Suprapubic skin (tissue), 4 donors: ENCODE measurements around the gene TP53INP2. TPM values are rescaled to one million over a fixed set of nuclear protein-coding genes. Genes with fewer than 3 reads are reported as not detected.
"Not testable (repeated sequence)": the region's sequence is repeated elsewhere in the genome, so short reads cannot be mapped to it uniquely, and the experiment has no call there.

ENCODE experiments used
- DNase-seq, 2 donors: peaks; one replicate each; pipeline ENCODE4 v3.0.0-alpha.2; 2019; ENCODE audit warnings: low spot score in 2 of 2
- H3K27ac ChIP-seq: fragments of 200-600 bp; sonication (generic); one replicate; pipeline ENCODE4 v1.5.1; 2019
- H3K27me3 ChIP-seq: fragments of 200-600 bp; sonication (generic); one replicate; pipeline ENCODE4 v1.5.1; 2019
- H3K36me3 ChIP-seq: fragments of 200-600 bp; sonication (generic); one replicate; pipeline ENCODE4 v1.5.1; 2019
- H3K4me1 ChIP-seq: fragments of 200-600 bp; sonication (generic); one replicate; pipeline ENCODE4 v1.5.1; 2019
- H3K4me3 ChIP-seq: fragments of 200-600 bp; sonication (generic); one replicate; pipeline ENCODE4 v1.5.1; 2019; ENCODE audit warnings: mild to moderate bottlenecking
- H3K9me3 ChIP-seq: fragments of 200-600 bp; sonication (generic); one replicate; pipeline ENCODE4 v1.5.1; 2019
- EP300 ChIP-seq: sonication (generic); formaldehyde crosslinking; IDR thresholded peaks from one replicate; pipeline ENCODE4 v1.6.1; 2017; ENCODE audit warnings: antibody characterized with exemption
- POLR2A ChIP-seq, 2 donors: fragments of 450-650 bp; IDR thresholded peaks; one replicate each; pipeline ENCODE4 v1.6.1; 2017; ENCODE audit warnings: antibody characterized with exemption in 2 of 2, mild to moderate bottlenecking in 2 of 2, moderate library complexity in 2 of 2
- POLR2AphosphoS5 ChIP-seq, 3 donors: sonication (generic); formaldehyde crosslinking; IDR thresholded peaks; one replicate each; pipeline ENCODE4 v1.6.1; 2017; ENCODE audit warnings: antibody characterized with exemption in 3 of 3
- WGBS: methylation state at CpG from one replicate; pipeline ENCODE4 v1.1.5; 2018; 5-methylcytosine and 5-hydroxymethylcytosine counted together
- total RNA-seq, 4 donors: library from RNA; depleted of rRNA; stranded (reverse); fragments of >200 nt; gene quantifications; one replicate each; pipeline ENCODE4 v1.1.0, GENCODE V29; 2016
- TF ChIP-seq, protein P1 (sequence below), 2 donors: fragments of 200-600 bp in 1 of 2; fragments of 450-650 bp in 1 of 2; sonication (generic) in 1 of 2; IDR thresholded peaks; one replicate each; pipeline ENCODE4 v1.5.1; 2016 to 2019; ENCODE audit warnings: antibody characterized with exemption in 2 of 2, mild to moderate bottlenecking in 1 of 2, moderate library complexity in 1 of 2

Gene TP53INP2
- total RNA-seq, 4 donors from 2014 or later: 8.1 to 19.4 (median 10.7) TPM

DNA sequence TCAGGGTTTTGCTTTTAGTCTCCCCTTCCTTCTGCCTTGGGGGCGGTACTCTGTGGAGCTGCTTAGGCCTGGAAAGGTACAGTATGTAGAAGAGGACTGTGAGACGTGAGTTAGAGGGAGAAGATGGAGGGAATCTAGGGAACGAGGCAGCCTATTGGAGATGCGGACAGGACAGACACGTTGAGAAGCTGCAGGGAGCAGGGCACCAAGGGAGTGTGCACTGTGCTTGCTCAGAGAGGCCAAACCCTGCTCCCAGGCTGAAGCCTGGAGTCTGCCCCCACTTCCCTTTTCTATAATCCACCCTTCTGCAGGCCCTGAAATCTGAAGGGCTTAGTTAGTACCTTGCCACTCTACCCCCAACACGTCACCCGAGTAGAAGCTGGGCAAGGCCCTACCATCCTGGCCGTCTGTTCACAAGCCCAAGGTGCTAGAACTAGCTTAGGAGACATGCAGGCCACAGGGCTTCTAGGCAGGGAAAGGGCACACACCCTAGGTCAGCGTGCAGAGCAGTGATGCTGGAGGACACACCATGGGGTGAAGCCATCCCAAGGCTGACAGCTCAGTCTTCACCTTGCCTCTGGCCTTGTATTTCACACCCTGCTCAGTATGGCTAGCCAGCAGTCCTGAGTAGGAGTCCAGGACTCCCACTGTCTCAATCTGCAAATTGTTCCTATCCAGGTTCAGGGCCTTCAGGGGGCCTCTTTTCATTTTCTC is 6.9 kb downstream of the TP53INP2 start:
- Histone ChIP-seq H3K4me1 (peaks cover 26% of the 10 kb centered on the region), H3K9me3 (no peaks in the 10 kb centered on the region), H3K27ac (no peak overlapping the region), H3K4me3 (no peak overlapping the region), H3K27me3 (no peaks in the 10 kb centered on the region), H3K36me3 (peaks cover 27% of the 10 kb centered on the region)
- WGBS: 91% methylated on average over 9 of the region's 9 CpGs
- TF ChIP-seq, protein P1, sequence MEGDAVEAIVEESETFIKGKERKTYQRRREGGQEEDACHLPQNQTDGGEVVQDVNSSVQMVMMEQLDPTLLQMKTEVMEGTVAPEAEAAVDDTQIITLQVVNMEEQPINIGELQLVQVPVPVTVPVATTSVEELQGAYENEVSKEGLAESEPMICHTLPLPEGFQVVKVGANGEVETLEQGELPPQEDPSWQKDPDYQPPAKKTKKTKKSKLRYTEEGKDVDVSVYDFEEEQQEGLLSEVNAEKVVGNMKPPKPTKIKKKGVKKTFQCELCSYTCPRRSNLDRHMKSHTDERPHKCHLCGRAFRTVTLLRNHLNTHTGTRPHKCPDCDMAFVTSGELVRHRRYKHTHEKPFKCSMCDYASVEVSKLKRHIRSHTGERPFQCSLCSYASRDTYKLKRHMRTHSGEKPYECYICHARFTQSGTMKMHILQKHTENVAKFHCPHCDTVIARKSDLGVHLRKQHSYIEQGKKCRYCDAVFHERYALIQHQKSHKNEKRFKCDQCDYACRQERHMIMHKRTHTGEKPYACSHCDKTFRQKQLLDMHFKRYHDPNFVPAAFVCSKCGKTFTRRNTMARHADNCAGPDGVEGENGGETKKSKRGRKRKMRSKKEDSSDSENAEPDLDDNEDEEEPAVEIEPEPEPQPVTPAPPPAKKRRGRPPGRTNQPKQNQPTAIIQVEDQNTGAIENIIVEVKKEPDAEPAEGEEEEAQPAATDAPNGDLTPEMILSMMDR (IDR thresholded peaks at IDR 0.05): no peak
- TF ChIP-seq POLR2A (IDR thresholded peaks at IDR 0.05) (no peak), EP300 (no peak), POLR2AphosphoS5 (IDR thresholded peaks at IDR 0.05) (no peak)
- no peak for DNase-seq

DNA sequence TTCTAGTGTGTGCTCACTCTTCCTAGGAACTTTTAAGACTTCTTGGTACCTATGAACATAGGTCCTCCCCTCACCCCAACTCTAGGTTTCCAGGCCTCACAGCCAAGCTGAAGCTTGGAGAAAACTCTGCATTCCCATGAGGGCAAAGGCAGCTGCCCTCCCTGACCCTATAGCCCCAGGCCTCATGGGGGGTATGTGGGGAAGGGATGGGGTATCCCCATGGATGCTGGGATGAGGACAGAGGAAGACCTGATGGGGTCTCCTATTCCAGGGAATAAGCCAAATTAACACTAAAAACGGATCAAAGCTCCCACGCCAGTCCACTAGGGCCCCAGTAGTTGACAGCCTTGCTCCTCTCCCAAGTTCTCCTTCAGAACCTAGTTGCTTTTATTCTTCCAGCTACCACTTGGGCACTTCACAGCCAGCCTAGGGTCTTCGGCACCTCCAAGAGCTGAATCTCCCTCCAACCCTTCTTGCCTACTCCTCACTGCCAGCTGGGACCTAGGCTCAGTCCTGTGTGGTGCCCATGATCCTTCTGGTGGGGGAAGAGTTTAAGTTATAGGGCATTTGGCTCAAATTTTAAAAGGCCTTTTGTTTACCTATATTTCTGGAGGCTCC is 7.8 kb downstream of the TP53INP2 start:
- Histone ChIP-seq H3K4me1 (peaks cover 25% of the 10 kb centered on the region), H3K9me3 (no peaks in the 10 kb centered on the region), H3K27me3 (no peaks in the 10 kb centered on the region), H3K27ac (no peak overlapping the region), H3K4me3 (no peak overlapping the region), H3K36me3 (peaks cover 27% of the 10 kb centered on the region)
- no peak for DNase-seq
- 89% methylated on average over 3 of the region's 3 CpGs for WGBS
- TF ChIP-seq, protein P1 (IDR thresholded peaks at IDR 0.05): no peak
- TF ChIP-seq EP300 (no peak), POLR2AphosphoS5 (IDR thresholded peaks at IDR 0.05) (no peak), POLR2A (IDR thresholded peaks at IDR 0.05) (no peak)

DNA sequence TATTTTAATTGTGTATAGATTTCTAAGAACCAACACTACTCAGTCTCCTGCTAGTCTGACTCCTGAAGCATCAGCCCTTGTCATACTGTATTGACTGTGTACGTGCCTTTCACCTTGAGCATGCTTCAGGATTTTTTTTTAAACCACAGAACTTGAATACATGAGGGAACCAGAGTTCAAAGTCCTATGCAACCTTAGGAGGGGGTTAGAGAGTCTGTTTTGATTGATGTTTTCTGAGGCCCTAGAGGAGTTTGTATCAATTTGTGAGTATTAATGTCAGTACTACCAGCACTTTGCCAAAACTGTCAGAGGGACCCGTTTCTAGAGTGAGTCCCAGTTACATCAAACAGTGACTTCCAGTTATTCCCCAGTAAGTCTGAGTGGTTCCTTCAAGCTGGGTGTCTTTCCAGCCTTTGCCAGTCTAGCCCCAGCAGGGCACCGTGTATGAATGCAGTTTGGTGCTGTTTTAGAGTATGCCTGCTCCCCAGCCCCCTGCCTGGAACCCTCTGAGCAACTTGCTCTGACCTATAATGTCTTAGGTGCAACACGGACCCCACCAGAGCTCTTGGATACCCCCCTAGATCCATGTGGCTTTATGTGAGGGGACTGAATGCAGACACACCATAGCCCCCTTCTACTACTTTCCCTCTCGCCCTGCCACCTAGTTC is 8.5 kb downstream of the TP53INP2 start:
- WGBS: 76% methylated on average over 5 of the region's 5 CpGs
- H3K27ac ChIP-seq: no peak overlapping the region

DNA sequence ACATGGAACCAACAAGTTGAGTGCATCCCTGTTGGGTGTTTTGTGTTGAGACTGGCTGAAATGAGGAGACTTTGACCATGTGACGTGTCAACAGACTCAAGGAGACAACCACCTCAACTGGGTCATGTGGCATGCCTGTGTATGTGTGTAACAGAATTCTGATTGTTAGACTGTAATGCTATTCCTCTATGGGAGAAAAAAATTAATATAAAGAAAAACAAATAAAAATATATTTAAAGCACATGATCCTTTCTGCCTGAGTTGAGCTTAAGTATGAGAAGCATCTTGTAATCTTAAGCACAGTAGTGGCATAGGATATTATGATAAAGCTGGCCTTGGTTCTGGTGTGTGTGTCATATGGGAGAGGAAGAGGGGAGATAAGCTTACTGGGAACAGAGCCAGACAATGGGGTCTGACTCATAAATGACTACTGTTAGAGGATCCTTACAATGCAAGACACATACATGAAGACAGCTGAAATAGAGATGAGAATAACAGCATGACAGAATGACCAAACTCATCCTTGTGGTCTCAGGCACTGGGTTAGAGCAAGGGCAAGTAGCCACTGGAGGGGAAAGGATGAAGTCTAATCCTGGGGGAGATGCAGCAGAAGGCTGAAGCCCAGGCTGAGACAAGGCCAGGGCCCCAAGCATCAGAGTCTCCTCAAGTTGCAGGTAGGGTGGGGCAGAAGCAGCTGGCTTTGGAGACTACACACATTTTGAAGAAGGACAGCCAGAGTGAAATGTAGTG is 9.2 kb downstream of the TP53INP2 start:
- Histone ChIP-seq H3K27ac (no peak overlapping the region), H3K4me3 (no peak overlapping the region), H3K27me3 (no peaks in the 10 kb centered on the region), H3K9me3 (no peaks in the 10 kb centered on the region), H3K36me3 (peaks cover 31% of the 10 kb centered on the region), H3K4me1 (peaks cover 25% of the 10 kb centered on the region)
- no peak for DNase-seq
- 95% methylated on average over 1 of the region's 1 CpG for WGBS
- TF ChIP-seq, protein P1 (IDR thresholded peaks at IDR 0.05): no peak
- TF ChIP-seq POLR2AphosphoS5 (IDR thresholded peaks at IDR 0.05) (no peak), EP300 (no peak), POLR2A (IDR thresholded peaks at IDR 0.05) (no peak)

More for the DNA sequence above, 8.5 kb downstream of the TP53INP2 start:
- Histone ChIP-seq H3K4me1 (peaks cover 25% of the 10 kb centered on the region), H3K36me3 (peaks cover 28% of the 10 kb centered on the region), H3K9me3 (no peaks in the 10 kb centered on the region), H3K4me3 (no peak overlapping the region), H3K27me3 (no peaks in the 10 kb centered on the region)
- no peak for TF ChIP-seq POLR2A (IDR thresholded peaks at IDR 0.05)
- TF ChIP-seq, protein P1 (IDR thresholded peaks at IDR 0.05): no peak
- TF ChIP-seq POLR2AphosphoS5 (IDR thresholded peaks at IDR 0.05): no peak
- no peak for TF ChIP-seq EP300
- DNase-seq: no peak

DNA sequence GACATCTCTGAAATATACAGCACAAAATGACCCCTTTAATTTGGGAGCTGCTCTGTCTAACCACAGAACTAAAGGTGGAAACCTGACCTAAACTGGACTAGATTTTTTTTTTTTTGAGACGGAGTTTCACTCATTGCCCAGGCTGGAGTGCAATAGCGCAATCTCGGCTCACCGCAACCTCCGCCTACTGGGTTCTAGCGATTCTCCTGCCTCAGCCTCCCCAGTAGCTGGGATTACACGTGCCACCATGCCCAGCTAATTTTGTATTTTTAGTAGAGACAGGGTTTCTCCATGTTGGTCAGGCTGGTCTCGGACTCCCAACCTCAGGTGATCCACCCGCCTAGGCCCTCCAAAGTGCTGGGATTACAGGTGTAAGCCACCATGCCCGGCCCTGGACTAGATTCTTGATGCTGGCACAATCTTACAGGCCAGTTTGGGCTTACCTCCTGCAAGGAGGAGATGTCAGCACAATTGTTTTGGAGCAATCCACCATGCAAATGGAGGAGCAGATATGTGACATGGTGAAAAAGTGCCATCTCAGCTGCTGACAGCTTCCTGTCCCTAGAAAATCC is 9.9 kb downstream of the TP53INP2 start:
- peaks cover 19% of the 10 kb centered on the region for H3K4me1 ChIP-seq
- not testable (repeated sequence) for H3K27me3 ChIP-seq, DNase-seq, H3K9me3 ChIP-seq, H3K4me3 ChIP-seq, H3K27ac ChIP-seq
- 94% methylated on average over 10 of the region's 10 CpGs for WGBS
- H3K36me3 ChIP-seq: peaks cover 35% of the 10 kb centered on the region
